Natural killer cell treated with Interleukin-12 subunit alpha and Interleukin-12 subunit beta and Interleukin-15 and Interleukin-18, amount 100 ng/mL, for 72 hours (primary cell): Measurements from ENCODE around the gene NEURL1B. TPM values are rescaled to one million over a fixed set of nuclear protein-coding genes. Genes with fewer than 3 reads are reported as not detected.
A peak's percentile ranks its signal among the peaks of the same experiment; 100 is the strongest.

Source experiments
- ATAC-seq, 2 donors: fragments of 150-1000 bp; cut with Tn5 transposase in 1 of 2; sonication (Bioruptor Pico), chemical (Tn5 transposase) in 1 of 2; 2 replicates each; pipeline ENCODE4 v1.10.0; 2021
- DNase-seq: peaks from one replicate; pipeline ENCODE4 v3.0.0; 2022; ENCODE audit warnings: low spot score
- H3K27ac Mint-ChIP-seq, 2 donors: 1 replicate in 1 of 2; 2 replicates in 1 of 2; pipeline ENCODE4 v1.8.0; 2022; ENCODE audit warnings: mixed read lengths in 2 of 2, mild to moderate bottlenecking in 1 of 2, moderate library complexity in 1 of 2
- H3K27me3 Mint-ChIP-seq, 2 donors: 1 replicate in 1 of 2; 2 replicates in 1 of 2; pipeline ENCODE4 v1.8.0; 2022; ENCODE audit warnings: mixed read lengths in 2 of 2
- H3K36me3 Mint-ChIP-seq: one replicate; pipeline ENCODE4 v1.8.0; 2022; ENCODE audit warnings: mixed read lengths
- H3K4me1 Mint-ChIP-seq, 2 donors: 1 replicate in 1 of 2; 2 replicates in 1 of 2; pipeline ENCODE4 v1.8.0; 2022; ENCODE audit warnings: low read depth in 2 of 2, mixed read lengths in 2 of 2, mild to moderate bottlenecking in 1 of 2
- H3K4me3 Mint-ChIP-seq: one replicate; pipeline ENCODE4 v1.8.0; 2022; ENCODE audit warnings: mixed read lengths
- H3K9me3 Mint-ChIP-seq: 2 replicates; pipeline ENCODE4 v1.8.0; 2022; ENCODE audit warnings: mixed read lengths
- total RNA-seq, 2 donors: library from RNA; stranded (reverse); gene quantifications; one replicate each; pipeline ENCODE4 v1.2.3, GENCODE V29; 2022

NEURL1B gene
- total RNA-seq, 2 donors from 2014 or later = 0.14 to 0.36 TPM

GRCh38 chr5:172713809-172714490, 72.9 kb downstream of the NEURL1B start:
- H3K36me3 Mint-ChIP-seq = no peaks in the 10 kb centered on the region
- H3K9me3 Mint-ChIP-seq = no peaks in the 10 kb centered on the region
- peaks cover 14 to 22% of the 10 kb centered on the region in 2 donors for H3K27me3 Mint-ChIP-seq
- H3K4me3 Mint-ChIP-seq = no peak overlapping the region
- H3K4me1 Mint-ChIP-seq = peaks cover 7 to 13% of the 10 kb centered on the region in 2 donors
- DNase-seq (no peak), ATAC-seq (no peak)
- no peak overlapping the region for H3K27ac Mint-ChIP-seq

GRCh38 chr5:172714491-172715420, 73.7 kb downstream of the NEURL1B start:
- Mint-ChIP-seq H3K4me3 (no peak overlapping the region), H3K36me3 (no peaks in the 10 kb centered on the region), H3K27me3 (peaks cover 17 to 22% of the 10 kb centered on the region in 2 donors), H3K4me1 (peaks cover 7 to 13% of the 10 kb centered on the region in 2 donors), H3K9me3 (no peaks in the 10 kb centered on the region), H3K27ac (no peak overlapping the region)
- ATAC-seq (peak; percentile 69 to 75), DNase-seq (peak; percentile 68)

- Mint-ChIP-seq H3K4me1 (peaks cover 7 to 13% of the 10 kb centered on the region in 2 donors), H3K4me3 (no peak overlapping the region), H3K27me3 (peaks cover 22% of the 10 kb centered on the region in 2 donors), H3K36me3 (no peaks in the 10 kb centered on the region), H3K27ac (no peak overlapping the region), H3K9me3 (no peaks in the 10 kb centered on the region)
- peak; percentile 8 for DNase-seq
- no peak for ATAC-seq
Observed at GRCh38 chr5:172715421-172715780, 74.3 kb downstream of the NEURL1B start.

GRCh38 chr5:172715931-172716682, 75.0 kb downstream of the NEURL1B start:
- H3K4me1 Mint-ChIP-seq = peaks cover 7 to 13% of the 10 kb centered on the region in 2 donors
- no peaks in the 10 kb centered on the region for H3K36me3 Mint-ChIP-seq
- H3K4me3 Mint-ChIP-seq = no peak overlapping the region
- H3K27ac Mint-ChIP-seq = no peak overlapping the region
- peak; percentile 49 for DNase-seq
- H3K9me3 Mint-ChIP-seq = no peaks in the 10 kb centered on the region
- no peak for ATAC-seq
- H3K27me3 Mint-ChIP-seq = peaks cover 17% of the 10 kb centered on the region in 2 donors

GRCh38 chr5:172716796-172717313, 75.8 kb downstream of the NEURL1B start:
- Mint-ChIP-seq H3K36me3 (no peaks in the 10 kb centered on the region), H3K4me1 (peaks cover 11 to 18% of the 10 kb centered on the region in 2 donors), H3K9me3 (no peaks in the 10 kb centered on the region), H3K27me3 (peaks cover 12% of the 10 kb centered on the region in 2 donors), H3K4me3 (no peak overlapping the region), H3K27ac (peak overlapping the region in 1 of 2 donors; percentile 29)
- peak; percentile 79 for DNase-seq
- peak; percentile 75 to 78 for ATAC-seq

GRCh38 chr5:172717481-172718195, 76.6 kb downstream of the NEURL1B start:
- no peak for DNase-seq
- Mint-ChIP-seq H3K36me3 (no peaks in the 10 kb centered on the region), H3K9me3 (no peaks in the 10 kb centered on the region), H3K4me3 (no peak overlapping the region), H3K4me1 (peaks cover 19 to 26% of the 10 kb centered on the region in 2 donors), H3K27me3 (peaks cover 9 to 15% of the 10 kb centered on the region in 2 donors), H3K27ac (peak overlapping the region in 1 of 2 donors; percentile 29)
- ATAC-seq = no peak

- no peaks in the 10 kb centered on the region for H3K9me3 Mint-ChIP-seq
- H3K36me3 Mint-ChIP-seq = no peaks in the 10 kb centered on the region
- DNase-seq = peak; percentile 1
- ATAC-seq = no peak
- peaks cover 11 to 22% of the 10 kb centered on the region in 2 donors for H3K27me3 Mint-ChIP-seq
- H3K27ac Mint-ChIP-seq = no peak overlapping the region
- H3K4me1 Mint-ChIP-seq = peaks cover 22 to 32% of the 10 kb centered on the region in 2 donors
- H3K4me3 Mint-ChIP-seq = no peak overlapping the region
Observed at GRCh38 chr5:172718527-172719114, 77.6 kb downstream of the NEURL1B start.

GRCh38 chr5:172719211-172719610, 78.1 kb downstream of the NEURL1B start:
- no peaks in the 10 kb centered on the region for H3K9me3 Mint-ChIP-seq
- ATAC-seq (no peak), DNase-seq (no peak)
- H3K27ac Mint-ChIP-seq = no peak overlapping the region
- peaks cover 13 to 28% of the 10 kb centered on the region in 2 donors for H3K27me3 Mint-ChIP-seq
- no peak overlapping the region for H3K4me3 Mint-ChIP-seq
- H3K36me3 Mint-ChIP-seq = no peaks in the 10 kb centered on the region
- peaks cover 22 to 30% of the 10 kb centered on the region in 2 donors for H3K4me1 Mint-ChIP-seq

- ATAC-seq (no peak), DNase-seq (peak; percentile 31)
- no peak overlapping the region for H3K4me3 Mint-ChIP-seq
- no peaks in the 10 kb centered on the region for H3K36me3 Mint-ChIP-seq
- H3K9me3 Mint-ChIP-seq = no peaks in the 10 kb centered on the region
- H3K4me1 Mint-ChIP-seq = peaks cover 22 to 28% of the 10 kb centered on the region in 2 donors
- H3K27ac Mint-ChIP-seq = peak overlapping the region in 1 of 2 donors; percentile 3
- peaks cover 21 to 37% of the 10 kb centered on the region in 2 donors for H3K27me3 Mint-ChIP-seq
Observed at GRCh38 chr5:172720655-172721054, 79.6 kb downstream of the NEURL1B start.

- H3K4me1 Mint-ChIP-seq = peaks cover 22 to 27% of the 10 kb centered on the region in 2 donors
- no peaks in the 10 kb centered on the region for H3K9me3 Mint-ChIP-seq
- H3K27ac Mint-ChIP-seq = peak overlapping the region in 1 of 2 donors; percentile 37
- DNase-seq (peak; percentile 58), ATAC-seq (no peak)
- H3K36me3 Mint-ChIP-seq = no peaks in the 10 kb centered on the region
- H3K4me3 Mint-ChIP-seq = peak overlapping the region; percentile 68
- H3K27me3 Mint-ChIP-seq = peaks cover 25 to 47% of the 10 kb centered on the region in 2 donors
Observed at GRCh38 chr5:172721455-172722326, 80.6 kb downstream of the NEURL1B start.

- peak; percentile 81 to 87 for ATAC-seq
Observed at GRCh38 chr5:172722327-172722815, 81.3 kb downstream of the NEURL1B start.

More at GRCh38 chr5:172722327-172722815, 81.3 kb downstream of the NEURL1B start:
- Mint-ChIP-seq H3K4me3 (peak overlapping the region; percentile 68), H3K36me3 (no peaks in the 10 kb centered on the region), H3K9me3 (no peaks in the 10 kb centered on the region), H3K27me3 (peaks cover 25 to 50% of the 10 kb centered on the region in 2 donors), H3K4me1 (peaks cover 15 to 20% of the 10 kb centered on the region in 2 donors), H3K27ac (peak overlapping the region; percentile 33 to 37)
- peak; percentile 67 for DNase-seq
